K562 (cell line): ENCODE results near the gene FBXO46. TPM values are rescaled to one million over a fixed set of nuclear protein-coding genes. Genes with fewer than 3 reads are reported as not detected.

Experiments used
- ATAC-seq: fragments of 200-7000 bp; cut with Tn5 transposase; 3 replicates; pipeline ENCODE4 v1.9.1; 2020; ENCODE audit warnings: moderate library complexity
- BruUV-seq: library from RNA; stranded (reverse); fragments of 400-500 nt; replicated peaks from 2 replicates; lab custom pipeline; 2021; lab: Mats Ljungman, UMichigan
- CTCF ChIA-PET: fragments of 300-600 bp; formaldehyde crosslinking; extraction: SDS; loops from one replicate; lab custom pipeline; 2021; ENCODE audit warnings: low intra/inter-chr PET ratio; lab: Yijun Ruan, JAX
- POLR2A ChIA-PET: fragments of 300-600, 350-650 bp; sonication (Branson Sonifier 250); formaldehyde crosslinking; extraction: SDS; loops from one replicate; lab custom pipeline; 2021; ENCODE audit warnings: antibody characterized with exemption, inconsistent platforms; lab: Yijun Ruan, JAX
- DNase-seq, 4 experiments: peaks; one replicate each; pipeline versions ENCODE4 v3.0.0 to v3.0.0-alpha.2; 2011 to 2018; ENCODE audit warnings: low spot score in 3 of 4, mixed read lengths in 3 of 4; ENCODE audit errors: extremely low read depth in 1 of 4
- FAIRE-seq: peaks from 2 replicates; lab custom pipeline; 2011; peaks lifted over from hg19 to GRCh38; lab: Jason Lieb, UNC
- H2AFZ ChIP-seq: 2 replicates; pipeline ENCODE4 v1.6.0; 2011; ENCODE audit warnings: low read depth, low read length, control low read depth, inconsistent platforms
- H3K27ac ChIP-seq: fragments of 200-600 bp; 3 replicates; pipeline ENCODE4 v1.8.0; 2011; ENCODE audit warnings: low read depth, mild to moderate bottlenecking, control low read depth, inconsistent platforms, low read length, moderate library complexity, mixed read lengths; ENCODE audit errors: extremely low read depth
- H3K27me3 ChIP-seq, 2 experiments: fragments of 300-600 bp in 1 of 2; 2 replicates in 1 of 2; 3 replicates in 1 of 2; pipeline versions ENCODE4 v1.6.0 to v1.8.0; 2011; ENCODE audit warnings: inconsistent platforms in 2 of 2, low read length in 2 of 2, mild to moderate bottlenecking in 1 of 2, mixed read lengths in 1 of 2, moderate library complexity in 1 of 2; ENCODE audit not compliant: control insufficient read depth in 2 of 2, insufficient read depth in 2 of 2
- H3K36me3 ChIP-seq: fragments of 300-600 bp; 3 replicates; pipeline ENCODE4 v1.8.0; 2011; ENCODE audit warnings: mild to moderate bottlenecking, low read length, inconsistent platforms; ENCODE audit not compliant: control insufficient read depth, insufficient read depth
- H3K4me1 ChIP-seq, 2 experiments: fragments of 200-600 bp in 1 of 2; replicated peaks in 1 of 2; 2 replicates in 1 of 2; 3 replicates in 1 of 2; pipeline versions ENCODE4 v1.5.1 to v1.8.0; 2011; ENCODE audit warnings: inconsistent platforms in 2 of 2, low read length in 2 of 2, mild to moderate bottlenecking in 1 of 2, mixed read lengths in 1 of 2, moderate library complexity in 1 of 2; ENCODE audit not compliant: control insufficient read depth in 2 of 2, insufficient read depth in 2 of 2
- H3K4me2 ChIP-seq: 2 replicates; pipeline ENCODE4 v1.6.1; 2011; ENCODE audit warnings: low read length, control low read depth, inconsistent platforms, mixed read lengths; ENCODE audit not compliant: insufficient read depth
- H3K4me3 ChIP-seq: fragments of 200-600 bp; sonication (generic), shearing (Covaris generic); 2 replicates; pipeline ENCODE4 v1.5.1; 2016; ENCODE audit warnings: control low read depth, inconsistent platforms
- H3K79me2 ChIP-seq: fragments of 200-600 bp; 3 replicates; pipeline ENCODE4 v1.8.0; 2011; ENCODE audit warnings: low read length, inconsistent platforms; ENCODE audit not compliant: control insufficient read depth, insufficient read depth
- H3K9ac ChIP-seq, 2 experiments: 2 replicates each; pipeline versions ENCODE4 v1.6.0 to v1.6.1; 2011; ENCODE audit warnings: low read depth in 2 of 2, low read length in 2 of 2, control low read depth in 1 of 2, inconsistent platforms in 1 of 2, mild to moderate bottlenecking in 1 of 2, mixed read lengths in 1 of 2; ENCODE audit not compliant: insufficient read depth in 1 of 2
- H3K9me1 ChIP-seq: one replicate; pipeline ENCODE4 v1.6.0; 2011; ENCODE audit warnings: inconsistent platforms, mild to moderate bottlenecking, low read length, moderate library complexity; ENCODE audit not compliant: control insufficient read depth, insufficient read depth
- H3K9me3 ChIP-seq: replicated peaks from 2 replicates; pipeline ENCODE4 v1.5.1; 2011; ENCODE audit warnings: low read depth, low read length, inconsistent platforms; ENCODE audit not compliant: control insufficient read depth, insufficient read depth
- H4K20me1 ChIP-seq: replicated peaks from 2 replicates; pipeline ENCODE4 v1.6.1; 2011; ENCODE audit warnings: low read length, inconsistent platforms, mixed read lengths; ENCODE audit not compliant: control insufficient read depth, insufficient read depth
- DACH1 ChIP-seq: fragments of 450-650 bp; IDR thresholded peaks from 2 replicates; pipeline ENCODE4 v1.6.1; 2018; ENCODE audit not compliant: partially characterized antibody
- HBP1 ChIP-seq: fragments of 450-650 bp; formaldehyde crosslinking; IDR thresholded peaks from 2 replicates; pipeline ENCODE4 v1.4.0; 2022; ENCODE audit warnings: missing genetic modification characterization
- MITF ChIP-seq: IDR thresholded peaks from 2 replicates; pipeline ENCODE4 v1.6.1; 2014; ENCODE audit warnings: antibody characterized with exemption
- NFXL1 ChIP-seq: fragments of 450-650 bp; formaldehyde crosslinking; IDR thresholded peaks from 2 replicates; pipeline ENCODE4 v1.4.0; 2021; ENCODE audit warnings: mild to moderate bottlenecking
- PHF8 ChIP-seq: fragments of 200-600 bp; sonication (generic); IDR thresholded peaks from 2 replicates; pipeline ENCODE4 v1.6.1; 2012; ENCODE audit warnings: mixed run types, mild to moderate bottlenecking, inconsistent platforms, low read length, moderate library complexity, borderline replicate concordance
- RFX7 ChIP-seq: fragments of 250-450 bp; sonication (Bioruptor Pico); IDR thresholded peaks from 2 replicates; pipeline ENCODE4 v1.5.1; 2021; ENCODE audit warnings: mild to moderate bottlenecking
- SAP30 ChIP-seq: fragments of 200-600 bp; sonication (generic); IDR thresholded peaks from 2 replicates; pipeline ENCODE4 v1.6.1; 2012; ENCODE audit warnings: borderline replicate concordance, low read depth, mild to moderate bottlenecking, moderate library complexity, low read length, control low read depth, inconsistent platforms; ENCODE audit not compliant: insufficient read depth, poor library complexity, severe bottlenecking
- SIN3A ChIP-seq, 2 experiments: fragments of 150-350 bp in 1 of 2; IDR thresholded peaks; 2 replicates each; pipeline ENCODE4 v1.6.1; 2011 to 2016; ENCODE audit warnings: borderline replicate concordance in 2 of 2, low read depth in 2 of 2, low read length in 2 of 2, mild to moderate bottlenecking in 2 of 2, moderate library complexity in 2 of 2; ENCODE audit not compliant: control insufficient read depth in 1 of 2
- TAF1 ChIP-seq: IDR thresholded peaks from 2 replicates; pipeline ENCODE4 v1.6.1; 2011; ENCODE audit warnings: mild to moderate bottlenecking, low read length, moderate library complexity; ENCODE audit not compliant: insufficient read depth, control insufficient read depth, severe bottlenecking; ENCODE audit errors: extremely low read depth
- VEZF1 ChIP-seq: fragments of 200-800 bp; sonication (Bioruptor generic); IDR thresholded peaks from 2 replicates; pipeline ENCODE4 v1.6.1; 2017; ENCODE audit warnings: missing genetic modification characterization, missing compliant biosample characterization
- ZNF184 ChIP-seq: sonication (generic); formaldehyde crosslinking; IDR thresholded peaks from 2 replicates; pipeline ENCODE4 v1.5.0; 2020; ENCODE audit warnings: missing genetic modification reagents
- ZNF586 ChIP-seq: fragments of 450-650 bp; formaldehyde crosslinking; conservative IDR thresholded peaks from 2 replicates; pipeline ENCODE4 v1.4.0; 2020; ENCODE audit warnings: mild to moderate bottlenecking, moderate library complexity
- ZNF766 ChIP-seq: fragments of 200-800 bp; sonication (Bioruptor generic); conservative IDR thresholded peaks from 2 replicates; pipeline ENCODE4 v1.6.1; 2016; ENCODE audit warnings: missing genetic modification characterization, missing compliant biosample characterization
- WGBS: fragments of 100-300 bp; shearing (Covaris generic); methylation state at CpG from one replicate; pipeline ENCODE4 v1.1.6; 2016; ENCODE audit warnings: low coverage, mixed read lengths; ENCODE audit not compliant: insufficient coverage; ENCODE audit errors: missing lambda C conversion rate; 5-methylcytosine and 5-hydroxymethylcytosine counted together
- in situ Hi-C: fragments of 300-500 bp; cut with MboI; formaldehyde crosslinking; loops from 4 replicates; pipeline ENCODE4 v1.15.0; 2018; ENCODE audit warnings: inconsistent platforms, mixed read lengths
- intact Hi-C: fragments of 100-400 bp; cut with micrococcal nuclease; formaldehyde crosslinking; loops from 2 replicates; pipeline ENCODE4 v1.14.2; 2022
- polyA plus RNA-seq, 8 experiments: library from polyadenylated mRNA; depleted of rRNA in 4 of 8; stranded (reverse) in 5 of 8; unstranded in 3 of 8; fragments of >200 nt; fragmentation: Nextera tagmentation in 2 of 8; fragmentation: Illumina TruSeq in 1 of 8; extraction: Ambion mirVana in 2 of 8; extraction: Trizol in 1 of 8; gene quantifications; 2 replicates each; pipeline versions ENCODE4 v1.2.1 to v1.2.3, GENCODE V29; 2011 to 2014; ENCODE audit warnings: inconsistent platforms in 1 of 8, missing spikeins in 1 of 8
- total RNA-seq, 7 experiments: library from RNA; depleted of rRNA in 6 of 7; stranded (reverse); fragments of >200 nt in 6 of 7; fragmentation: Illumina TruSeq in 2 of 7; extraction: Trizol in 2 of 7; gene quantifications; 2 replicates each; pipeline versions ENCODE4 v1.2.1 to v1.2.3, GENCODE V29; 2011 to 2021; ENCODE audit warnings: low replicate concordance in 1 of 7

Gene FBXO46
- total and polyA plus RNA-seq, 9 of the 15 experiments (the other 6 are each of a cell fraction or from before 2014, with no cell fraction given): 1.5 to 36.1 (median 7.3) TPM

GRCh38 chr19:45767881-45768654, 37.4 kb upstream of the FBXO46 start (continued):
- no peak for TF ChIP-seq MITF
- no peak for TF ChIP-seq ZNF184 (CRISPR knock-in tag)
- TF ChIP-seq HBP1 (CRISPR knock-in tag): no peak
- TF ChIP-seq NFXL1 (CRISPR knock-in tag): no peak
- peak; percentile 15 for TF ChIP-seq TAF1

GRCh38 chr19:45767410-45767880, 36.7 kb upstream of the FBXO46 start:
- DNase-seq (peak; percentile 64 to 89 (median 71)), FAIRE-seq (peak; percentile 40), ATAC-seq (peak; percentile 12)
- H2AFZ ChIP-seq: peak overlapping the region; percentile 87
- POLR2A ChIA-PET: interaction anchor here (0.6 to 1.7 kb wide), 9 partner anchors 12 to 363 kb away, joined by 3 to 7 read pairs (median 4); partner anchors contain the start of gene SNRPD2
- intact Hi-C loops: no loop called here
- CTCF ChIA-PET: interaction anchor here (0.6 kb wide), 1 partner anchor 119 kb away, joined by 3 read pairs; the partner anchor contains the start of gene IRF2BP1
- no peaks in the 10 kb centered on the region for H3K9me3 ChIP-seq
- peak overlapping the region; percentile 56 for H3K4me3 ChIP-seq
- BruUV-seq: no TSS peak
- in situ Hi-C loops: no loop called here
- H3K4me1 ChIP-seq: peaks cover 10 to 87% of the 10 kb centered on the region in 2 experiments; a peak in 4 of 5 replicates
- peak overlapping the region; percentile 69 to 98 for H3K9ac ChIP-seq
- H4K20me1 ChIP-seq: no peaks in the 10 kb centered on the region
- H3K4me2 ChIP-seq: peak overlapping the region; percentile 88
- peaks cover 4% of the 10 kb centered on the region; the same call in 1 of the 3 replicates for H3K36me3 ChIP-seq
- H3K9me1 ChIP-seq: no peaks in the 10 kb centered on the region
- peak overlapping the region; percentile 77 for H3K27ac ChIP-seq
- no peaks in the 10 kb centered on the region for H3K27me3 ChIP-seq
- 5% methylated on average over 19 of the region's 31 CpGs for WGBS
- H3K79me2 ChIP-seq: peaks cover 17% of the 10 kb centered on the region; the same call in 2 of the 3 replicates
- TF ChIP-seq VEZF1 (peak; percentile 52; the same call in 1 of the 2 replicates), SAP30 (peak; percentile 47), DACH1 (no peak), ZNF586 (CRISPR knock-in tag) (no peak), SIN3A (IDR thresholded peaks at IDR 0.05; ENCODE audit: borderline replicate concordance in 2 of 2, control insufficient read depth in 1 of 2, low read depth in 2 of 2, low read length in 2 of 2) (0 out of 4 replicates have a peak, but pooled peaks of 1 of the 2 experiments have one; percentile 52), ZNF766 (CRISPR knock-in tag) (no peak), PHF8 (peak; percentile 26; the same call in 1 of the 2 replicates), RFX7 (CRISPR knock-in tag) (no peak)
